Measurements from ENCODE around the gene PUM1. TPM values are rescaled to one million over a fixed set of nuclear protein-coding genes. Genes with fewer than 3 reads are reported as not detected.

Gene PUM1
- total and polyA plus RNA-seq, 4 donors = 18.1 to 49.2 (median 30.2) TPM

DNA sequence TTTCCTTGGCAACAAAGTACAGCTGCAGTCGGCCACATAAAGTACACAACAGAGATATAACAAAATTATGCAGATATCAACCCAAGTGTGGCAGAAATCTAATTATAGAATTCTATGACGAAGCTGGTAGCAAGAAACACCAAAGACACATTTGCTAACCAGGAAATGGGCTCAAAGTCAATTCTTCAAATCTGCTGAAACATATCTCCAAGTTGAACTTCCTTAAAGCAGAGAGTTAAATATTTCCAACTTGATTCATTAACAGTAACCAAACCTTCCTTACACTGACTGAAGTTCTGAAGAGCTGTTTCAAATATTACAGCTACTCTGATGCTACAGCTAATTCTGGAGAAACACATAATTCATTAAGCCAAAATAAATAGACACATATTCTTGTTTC lies 89.4 kb downstream of the PUM1 start (continued):
- TF ChIP-seq, protein P1, sequence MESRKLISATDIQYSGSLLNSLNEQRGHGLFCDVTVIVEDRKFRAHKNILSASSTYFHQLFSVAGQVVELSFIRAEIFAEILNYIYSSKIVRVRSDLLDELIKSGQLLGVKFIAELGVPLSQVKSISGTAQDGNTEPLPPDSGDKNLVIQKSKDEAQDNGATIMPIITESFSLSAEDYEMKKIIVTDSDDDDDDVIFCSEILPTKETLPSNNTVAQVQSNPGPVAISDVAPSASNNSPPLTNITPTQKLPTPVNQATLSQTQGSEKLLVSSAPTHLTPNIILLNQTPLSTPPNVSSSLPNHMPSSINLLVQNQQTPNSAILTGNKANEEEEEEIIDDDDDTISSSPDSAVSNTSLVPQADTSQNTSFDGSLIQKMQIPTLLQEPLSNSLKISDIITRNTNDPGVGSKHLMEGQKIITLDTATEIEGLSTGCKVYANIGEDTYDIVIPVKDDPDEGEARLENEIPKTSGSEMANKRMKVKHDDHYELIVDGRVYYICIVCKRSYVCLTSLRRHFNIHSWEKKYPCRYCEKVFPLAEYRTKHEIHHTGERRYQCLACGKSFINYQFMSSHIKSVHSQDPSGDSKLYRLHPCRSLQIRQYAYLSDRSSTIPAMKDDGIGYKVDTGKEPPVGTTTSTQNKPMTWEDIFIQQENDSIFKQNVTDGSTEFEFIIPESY (IDR thresholded peaks at IDR 0.05) = no peak
- TF ChIP-seq EGR1 (IDR thresholded peaks at IDR 0.05; ENCODE audit: low read depth in 2 of 2) (no peak), GABPA (IDR thresholded peaks at IDR 0.05 in 1 of 2, conservative IDR thresholded peaks at IDR 0.05 in 1 of 2) (no peak), TAF1 (conservative IDR thresholded peaks at IDR 0.05) (no peak)
- TF ChIP-seq, protein P2, sequence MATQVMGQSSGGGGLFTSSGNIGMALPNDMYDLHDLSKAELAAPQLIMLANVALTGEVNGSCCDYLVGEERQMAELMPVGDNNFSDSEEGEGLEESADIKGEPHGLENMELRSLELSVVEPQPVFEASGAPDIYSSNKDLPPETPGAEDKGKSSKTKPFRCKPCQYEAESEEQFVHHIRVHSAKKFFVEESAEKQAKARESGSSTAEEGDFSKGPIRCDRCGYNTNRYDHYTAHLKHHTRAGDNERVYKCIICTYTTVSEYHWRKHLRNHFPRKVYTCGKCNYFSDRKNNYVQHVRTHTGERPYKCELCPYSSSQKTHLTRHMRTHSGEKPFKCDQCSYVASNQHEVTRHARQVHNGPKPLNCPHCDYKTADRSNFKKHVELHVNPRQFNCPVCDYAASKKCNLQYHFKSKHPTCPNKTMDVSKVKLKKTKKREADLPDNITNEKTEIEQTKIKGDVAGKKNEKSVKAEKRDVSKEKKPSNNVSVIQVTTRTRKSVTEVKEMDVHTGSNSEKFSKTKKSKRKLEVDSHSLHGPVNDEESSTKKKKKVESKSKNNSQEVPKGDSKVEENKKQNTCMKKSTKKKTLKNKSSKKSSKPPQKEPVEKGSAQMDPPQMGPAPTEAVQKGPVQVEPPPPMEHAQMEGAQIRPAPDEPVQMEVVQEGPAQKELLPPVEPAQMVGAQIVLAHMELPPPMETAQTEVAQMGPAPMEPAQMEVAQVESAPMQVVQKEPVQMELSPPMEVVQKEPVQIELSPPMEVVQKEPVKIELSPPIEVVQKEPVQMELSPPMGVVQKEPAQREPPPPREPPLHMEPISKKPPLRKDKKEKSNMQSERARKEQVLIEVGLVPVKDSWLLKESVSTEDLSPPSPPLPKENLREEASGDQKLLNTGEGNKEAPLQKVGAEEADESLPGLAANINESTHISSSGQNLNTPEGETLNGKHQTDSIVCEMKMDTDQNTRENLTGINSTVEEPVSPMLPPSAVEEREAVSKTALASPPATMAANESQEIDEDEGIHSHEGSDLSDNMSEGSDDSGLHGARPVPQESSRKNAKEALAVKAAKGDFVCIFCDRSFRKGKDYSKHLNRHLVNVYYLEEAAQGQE (IDR thresholded peaks at IDR 0.05) = no peak

DNA sequence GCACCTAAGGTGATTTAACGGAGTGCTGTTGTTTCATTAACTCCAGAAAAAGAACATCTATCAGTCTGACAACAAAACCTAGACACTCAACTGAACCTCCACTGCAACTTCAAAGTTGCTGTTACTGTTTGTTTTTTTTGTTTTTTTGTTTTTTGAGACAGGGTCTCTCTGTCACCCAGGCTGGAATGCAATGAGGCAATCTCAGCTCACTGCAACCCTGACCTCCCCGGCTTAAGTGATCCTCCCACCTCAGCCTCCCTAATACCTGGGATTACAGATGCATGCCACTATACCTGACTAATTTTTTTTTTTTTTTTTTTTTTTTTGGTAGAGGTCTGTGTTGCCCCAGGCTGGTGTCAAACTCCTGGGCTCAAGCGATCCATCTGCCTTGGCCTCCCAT lies 90.3 kb downstream of the PUM1 start:
- no peak overlapping the region for H3K27ac ChIP-seq (ENCODE audit: low read depth in 1 of 2, low read length in 2 of 2)
- no peaks in the 10 kb centered on the region for H3K27me3 ChIP-seq (ENCODE audit: control insufficient read depth in 4 of 4, insufficient read depth in 4 of 4, low read length in 3 of 4)
- H3K9ac ChIP-seq (ENCODE audit: low read depth in 1 of 2, low read length in 2 of 2) = no peak overlapping the region
- DNase-seq (ENCODE audit: low spot score) = no peak
- no peaks in the 10 kb centered on the region for H3K9me3 ChIP-seq (ENCODE audit: control insufficient read depth in 4 of 4, low read length in 3 of 4)
- 97% methylated on average over 3 of the region's 3 CpGs for WGBS
- peaks cover 3 to 10% (median 8%) of the 10 kb centered on the region in 4 donors for H3K4me1 ChIP-seq (ENCODE audit: control insufficient read depth in 4 of 4, insufficient read depth in 4 of 4, low read length in 3 of 4)
- H3K4me3 ChIP-seq (ENCODE audit: low read depth in 1 of 3, low read length in 3 of 3) = no peak overlapping the region
- TF ChIP-seq, protein P1 (IDR thresholded peaks at IDR 0.05) = no peak
- TF ChIP-seq GABPA (IDR thresholded peaks at IDR 0.05 in 1 of 2, conservative IDR thresholded peaks at IDR 0.05 in 1 of 2) (no peak), JUND (IDR thresholded peaks at IDR 0.05) (no peak), HNF4A (conservative IDR thresholded peaks at IDR 0.05) (no peak), NR2F2 (IDR thresholded peaks at IDR 0.05) (no peak), RAD21 (IDR thresholded peaks at IDR 0.05) (no peak), YY1 (IDR thresholded peaks at IDR 0.05) (no peak), TAF1 (conservative IDR thresholded peaks at IDR 0.05) (no peak), EGR1 (IDR thresholded peaks at IDR 0.05; ENCODE audit: low read depth in 2 of 2) (no peak), FOXA2 (IDR thresholded peaks at IDR 0.05) (no peak)
- TF ChIP-seq, protein P2 (IDR thresholded peaks at IDR 0.05) = no peak
- TF ChIP-seq, protein P3, sequence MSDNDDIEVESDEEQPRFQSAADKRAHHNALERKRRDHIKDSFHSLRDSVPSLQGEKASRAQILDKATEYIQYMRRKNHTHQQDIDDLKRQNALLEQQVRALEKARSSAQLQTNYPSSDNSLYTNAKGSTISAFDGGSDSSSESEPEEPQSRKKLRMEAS (IDR thresholded peaks at IDR 0.05) = no peak
- peaks cover 7 to 42% (median 27%) of the 10 kb centered on the region in 4 donors for H3K36me3 ChIP-seq (ENCODE audit: control insufficient read depth in 4 of 4, insufficient read depth in 3 of 4, low read depth in 1 of 4, low read length in 3 of 4)
